D341Med (cell line): ENCODE results near the gene MINDY2.
"Not testable (repeated sequence)": the region's sequence is repeated elsewhere in the genome, so short reads cannot be mapped to it uniquely, and the experiment has no call there.

Experiments
- DNase-seq: peaks from one replicate; pipeline ENCODE4 v3.0.0; 2012; ENCODE audit warnings: low spot score

MINDY2 gene

DNA sequence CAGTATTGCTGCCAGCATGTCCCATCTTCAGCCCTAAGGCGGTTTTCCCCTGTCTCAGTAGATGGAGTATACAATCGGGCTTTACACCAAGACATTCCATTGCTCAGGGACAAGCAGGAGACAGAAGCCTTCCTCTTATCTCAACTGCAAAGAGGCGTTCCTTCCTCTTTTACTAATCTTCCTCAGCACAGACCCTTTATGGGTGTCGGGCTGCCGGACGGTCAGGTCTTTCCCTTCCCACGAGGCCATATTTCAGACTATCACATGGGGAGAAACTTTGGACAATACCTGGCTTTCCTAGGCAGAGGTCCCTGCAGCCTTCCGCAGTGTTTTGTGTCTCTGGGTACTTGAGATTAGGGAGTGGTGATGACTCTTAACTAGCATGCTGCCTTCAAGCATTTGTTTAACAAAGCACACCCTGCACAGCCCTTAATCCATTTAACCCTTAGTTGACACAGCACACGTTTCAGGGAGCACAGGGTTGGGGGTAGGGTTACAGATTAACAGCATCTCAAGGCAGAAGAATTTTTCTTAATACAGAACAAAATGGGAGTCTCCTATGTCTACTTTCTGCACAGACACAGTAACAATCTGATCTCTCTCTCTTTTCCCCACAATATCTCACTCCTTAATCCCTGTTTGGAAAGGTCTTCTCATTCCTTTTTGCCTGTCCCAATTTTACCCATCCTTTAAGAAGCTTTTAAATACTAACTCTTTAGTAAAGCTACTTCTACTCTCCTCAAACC lies 62.8 kb downstream of the MINDY2 start:
- not testable (repeated sequence) for DNase-seq

DNA sequence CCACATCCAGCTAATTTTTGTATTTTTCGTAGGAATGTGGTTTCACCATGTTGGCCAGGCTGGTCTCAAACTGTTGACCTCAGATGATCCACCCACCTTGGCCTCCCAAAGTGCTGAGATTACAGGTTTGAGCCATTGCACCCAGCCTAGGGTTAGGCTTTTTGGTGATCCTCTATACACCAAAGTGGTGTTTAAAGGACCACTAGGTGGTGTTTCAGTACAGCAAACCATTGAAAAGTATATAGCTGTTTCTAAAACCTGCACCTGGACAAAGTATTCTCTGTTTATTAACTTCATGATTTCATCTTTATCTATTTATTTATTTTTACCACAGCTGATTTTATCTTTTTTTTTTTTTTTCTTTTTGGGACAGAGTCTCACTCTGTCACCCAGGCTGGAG lies 68.4 kb downstream of the MINDY2 start:
- peak; percentile 34 for DNase-seq

DNA sequence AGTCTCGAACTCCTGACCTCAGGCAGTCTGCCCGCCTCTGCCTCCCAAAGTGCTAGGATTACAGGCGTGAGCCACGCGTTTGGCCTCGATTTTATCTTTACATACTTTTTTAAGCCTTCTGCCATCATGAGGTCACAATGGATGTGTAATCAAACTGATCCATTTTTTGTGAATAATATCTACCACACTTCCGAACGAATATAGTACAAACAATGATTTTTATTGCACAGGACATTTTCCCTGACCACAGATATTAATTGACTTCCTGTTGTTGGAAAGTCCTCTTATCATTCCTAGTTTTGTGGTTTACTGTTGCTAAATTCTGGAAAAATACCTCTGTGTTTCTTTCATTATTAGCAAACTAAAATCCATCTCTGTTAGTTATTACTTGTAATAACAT lies 68.9 kb downstream of the MINDY2 start:
- DNase-seq: no peak

DNA sequence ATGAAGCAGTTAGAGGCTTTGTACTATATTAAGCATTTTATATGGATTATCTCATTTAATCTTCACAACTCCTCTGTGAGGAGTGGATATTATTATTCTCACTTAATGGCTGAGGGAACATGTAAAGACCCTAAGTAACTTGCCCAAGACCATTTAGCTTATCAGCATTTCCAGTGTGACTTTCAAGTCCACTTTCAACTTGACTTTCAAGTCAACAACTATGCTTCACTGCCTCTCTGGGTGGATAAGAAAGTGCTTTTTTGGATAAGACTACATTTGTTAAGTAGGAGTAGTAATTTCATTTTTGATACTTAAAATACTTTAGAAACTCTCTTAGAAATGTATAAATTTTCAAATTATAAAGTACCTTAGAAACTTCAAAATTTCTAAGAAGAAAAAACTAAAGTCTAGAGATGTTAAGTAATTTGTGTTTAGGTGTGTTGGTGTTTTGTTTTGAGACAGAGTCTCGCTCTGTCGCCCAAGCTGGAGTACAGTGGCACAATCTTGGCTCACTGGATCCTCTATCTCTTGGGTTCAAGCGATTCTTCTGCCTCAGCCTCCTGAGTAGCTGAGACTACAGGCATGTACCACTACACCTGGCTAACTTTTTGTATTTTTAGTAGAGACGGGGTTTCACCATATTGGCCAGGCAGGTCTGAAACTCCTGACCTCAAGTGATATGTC lies 71.8 kb downstream of the MINDY2 start:
- DNase-seq: no peak

DNA sequence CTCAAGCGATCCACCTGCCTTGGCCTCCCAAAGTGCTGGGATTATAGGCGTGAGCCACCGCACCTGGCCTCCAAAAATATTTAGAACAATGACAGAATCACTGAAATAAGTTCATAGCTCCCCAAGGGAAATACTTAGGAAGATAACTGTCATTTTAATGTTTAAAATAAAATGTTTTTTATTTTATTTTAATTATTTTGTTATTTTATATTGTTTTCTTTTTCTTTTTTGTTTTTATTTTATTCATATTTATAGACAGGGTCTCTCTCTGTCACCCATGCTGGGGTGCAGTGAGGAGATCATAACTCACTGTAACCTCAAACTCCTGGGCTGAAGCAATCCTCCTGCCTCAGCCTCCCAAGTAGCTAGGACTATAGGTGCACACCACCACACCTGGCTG lies 80.1 kb downstream of the MINDY2 start:
- not testable (repeated sequence) for DNase-seq

DNA sequence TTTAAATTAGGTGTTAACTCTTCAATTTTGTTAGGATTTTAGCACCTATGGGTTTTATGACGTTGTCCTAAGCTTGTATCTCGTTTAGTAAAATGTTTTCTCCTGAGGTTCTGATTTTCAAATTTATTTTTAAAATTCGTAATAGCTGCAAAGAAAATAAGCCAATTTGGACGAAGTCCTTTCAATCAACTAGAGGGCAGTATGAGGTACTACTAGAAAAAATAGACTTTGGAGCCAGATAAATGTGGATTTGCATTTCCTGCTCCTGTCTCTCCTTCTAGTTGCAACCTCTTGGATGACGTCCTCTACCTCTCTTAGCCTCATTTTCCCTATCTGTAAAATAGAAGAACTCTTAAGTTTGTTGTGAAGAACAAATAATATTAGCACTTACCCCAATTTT lies 81.2 kb downstream of the MINDY2 start:
- peak; percentile 14 for DNase-seq

DNA sequence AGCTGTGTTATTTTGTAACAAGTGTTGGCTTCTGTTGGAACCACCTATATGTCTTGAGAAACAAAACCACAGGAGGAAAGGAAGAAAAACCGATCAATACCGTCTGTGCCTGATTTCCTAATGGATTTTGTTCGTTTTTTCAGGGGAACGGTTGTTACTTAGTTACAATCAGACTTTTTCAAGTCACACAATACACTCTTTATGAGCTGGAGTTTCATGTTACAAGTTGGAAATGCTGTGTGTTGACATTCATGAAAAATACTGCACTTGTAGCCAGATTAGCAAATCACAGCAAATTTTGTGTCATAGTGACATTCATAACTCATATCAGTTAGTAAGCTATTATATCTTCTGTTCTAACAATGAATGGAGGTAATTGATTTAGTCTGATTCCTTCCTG lies 83.5 kb downstream of the MINDY2 start:
- no peak for DNase-seq

DNA sequence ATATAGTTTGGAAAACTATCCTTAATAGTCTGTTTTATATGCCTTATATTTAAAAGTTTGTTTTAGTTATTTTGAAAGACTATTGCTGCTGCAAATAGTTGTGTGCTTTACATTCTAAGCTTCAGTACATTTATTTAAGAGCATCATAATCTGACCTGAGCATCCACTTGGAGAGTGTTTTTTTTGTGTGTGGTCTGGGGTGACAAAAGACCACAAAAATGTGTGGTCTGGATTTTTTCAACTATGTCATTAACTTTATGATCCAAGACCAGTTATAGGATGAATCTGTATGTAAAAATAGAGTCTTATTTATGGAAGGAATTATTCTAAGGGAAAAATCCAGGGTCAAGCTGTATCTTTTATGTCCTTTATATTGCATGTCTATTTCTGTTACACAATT lies 85.0 kb downstream of the MINDY2 start:
- DNase-seq: no peak

DNA sequence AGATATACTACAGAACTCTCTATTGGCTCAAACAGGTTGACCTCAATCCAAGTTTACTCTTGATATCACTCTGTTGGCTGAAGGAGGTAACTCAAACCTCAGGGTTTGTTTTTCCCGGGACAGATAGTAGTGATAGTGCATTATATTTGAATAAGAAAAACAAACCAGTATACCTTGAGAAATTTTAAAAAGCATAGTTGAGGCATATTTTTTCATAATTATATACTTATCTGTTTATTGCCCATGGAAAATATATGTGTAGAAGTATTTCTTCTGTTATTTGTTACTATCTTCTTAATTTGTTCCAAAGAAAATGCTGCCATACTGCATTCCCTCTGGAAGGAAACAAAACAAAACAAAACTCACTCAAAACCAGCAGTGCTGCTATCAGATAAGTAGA lies 85.5 kb downstream of the MINDY2 start:
- not testable (repeated sequence) for DNase-seq

DNA sequence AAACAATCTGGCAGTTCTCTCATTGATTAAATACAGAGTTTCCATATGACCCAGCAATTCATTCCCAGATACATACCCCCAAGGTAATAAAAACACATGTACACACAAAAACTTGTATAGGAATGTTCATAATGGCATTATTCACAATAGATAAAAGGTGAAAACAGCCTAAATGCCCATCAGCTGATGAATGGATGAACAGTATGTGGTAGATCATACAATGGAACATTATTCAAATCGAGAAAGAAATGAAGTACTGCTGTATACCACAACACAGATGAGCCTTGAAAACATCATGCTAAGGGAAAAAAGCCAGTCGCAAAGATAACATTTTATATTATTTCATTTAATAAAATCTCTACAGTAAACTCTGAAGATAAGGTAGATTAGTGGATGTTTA lies 91.2 kb downstream of the MINDY2 start:
- no peak for DNase-seq

DNA sequence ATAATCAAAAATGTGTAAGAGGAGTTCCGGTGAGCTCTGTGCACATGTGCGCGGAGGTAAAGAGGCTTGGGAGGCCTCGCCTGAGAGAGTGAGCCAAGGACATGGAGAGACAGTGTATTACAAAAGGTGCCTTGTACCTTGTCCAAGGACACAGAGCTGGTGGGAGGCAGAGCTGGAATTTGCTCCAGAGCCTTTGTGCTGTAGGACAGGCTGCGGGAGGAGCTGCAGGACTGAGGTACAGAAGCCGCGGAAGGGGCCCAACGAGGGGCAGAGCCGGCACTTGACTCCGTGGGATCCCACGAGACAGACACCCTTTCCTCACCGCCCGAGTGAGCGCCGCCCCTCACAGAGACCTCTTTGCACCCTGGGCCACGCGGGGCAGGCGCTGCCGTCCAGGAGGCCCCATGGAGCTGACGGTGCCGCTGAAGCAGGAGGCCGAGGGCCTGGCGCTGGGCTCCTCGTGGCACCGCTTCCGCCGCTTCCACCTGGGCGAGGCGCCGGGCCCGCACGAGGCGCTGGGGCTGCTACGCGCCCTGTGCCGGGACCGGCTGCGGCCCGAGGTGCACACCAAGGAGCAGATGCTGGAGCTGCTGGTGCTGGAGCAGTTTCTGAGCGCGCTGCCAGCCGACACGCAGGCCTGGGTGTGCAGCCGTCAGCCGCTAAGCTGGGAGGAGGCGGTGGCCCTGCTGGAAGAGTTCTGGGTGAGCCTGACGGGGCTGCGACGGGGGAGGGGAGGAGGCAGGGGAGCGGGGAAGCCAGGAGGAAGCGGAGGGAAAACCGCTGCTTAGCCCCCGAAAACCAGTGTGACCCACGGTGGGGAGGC lies 93.7 kb downstream of the MINDY2 start:
- DNase-seq: no peak

DNA sequence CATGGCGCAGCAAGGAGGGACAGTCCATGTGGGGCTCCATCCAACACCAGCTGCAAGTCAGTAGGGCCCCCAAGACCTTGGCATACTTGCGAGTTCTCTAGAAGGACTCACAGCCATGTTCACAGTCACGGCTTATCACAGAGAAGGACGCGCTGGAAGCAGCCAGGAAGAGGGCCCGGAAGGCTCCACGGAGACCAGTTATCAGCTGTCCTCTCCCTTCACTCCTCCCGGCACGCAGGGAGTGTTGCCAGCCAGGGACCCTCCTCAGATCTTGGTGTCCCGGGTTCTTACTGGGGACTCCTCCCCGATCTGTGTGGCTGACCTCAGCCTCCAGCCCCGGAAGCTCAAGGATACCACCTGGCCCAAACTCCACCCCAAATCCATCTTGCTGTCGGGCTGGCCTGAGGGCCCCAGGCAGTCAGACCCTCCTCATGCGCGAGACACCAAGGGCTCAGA lies 94.4 kb downstream of the MINDY2 start:
- no peak for DNase-seq

DNA sequence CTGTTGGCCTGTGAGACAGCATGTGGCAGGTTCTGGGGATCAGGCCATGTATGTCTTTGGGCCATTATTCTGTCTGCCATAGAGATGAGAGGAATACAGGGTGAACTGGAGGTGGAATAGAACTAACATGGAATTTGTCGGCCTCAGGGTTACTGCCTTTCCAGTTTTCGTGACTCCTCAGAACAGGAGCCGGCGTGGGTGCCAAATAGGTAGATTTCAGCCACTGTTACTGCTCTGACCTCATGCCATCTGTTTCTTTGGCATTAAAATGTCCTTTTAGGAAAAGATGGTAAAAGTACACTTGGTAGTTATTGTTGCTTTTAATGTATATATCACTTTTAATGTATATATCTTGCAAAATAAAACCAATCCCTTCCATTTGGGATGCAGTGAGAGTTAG lies 96.8 kb downstream of the MINDY2 start:
- no peak for DNase-seq

DNA sequence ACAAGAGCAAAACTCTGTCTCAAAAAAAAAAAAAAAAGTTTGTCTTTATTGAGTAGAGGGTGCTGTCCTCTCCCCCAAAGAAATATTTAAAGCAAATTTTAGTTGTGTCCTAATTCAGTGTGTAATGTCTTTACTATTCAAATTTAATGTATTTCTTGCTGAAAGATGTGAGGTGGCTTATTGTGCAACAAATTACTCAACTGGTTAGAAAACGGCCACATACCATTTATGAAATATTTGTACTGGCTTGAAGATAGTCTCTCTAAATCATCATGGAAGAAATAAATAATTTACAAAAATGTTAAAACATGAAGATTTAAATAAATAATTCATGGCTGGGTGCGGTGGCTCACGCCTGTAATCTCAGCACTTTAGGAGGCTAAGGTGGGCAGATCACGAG lies 99.3 kb downstream of the MINDY2 start:
- no peak for DNase-seq

DNA sequence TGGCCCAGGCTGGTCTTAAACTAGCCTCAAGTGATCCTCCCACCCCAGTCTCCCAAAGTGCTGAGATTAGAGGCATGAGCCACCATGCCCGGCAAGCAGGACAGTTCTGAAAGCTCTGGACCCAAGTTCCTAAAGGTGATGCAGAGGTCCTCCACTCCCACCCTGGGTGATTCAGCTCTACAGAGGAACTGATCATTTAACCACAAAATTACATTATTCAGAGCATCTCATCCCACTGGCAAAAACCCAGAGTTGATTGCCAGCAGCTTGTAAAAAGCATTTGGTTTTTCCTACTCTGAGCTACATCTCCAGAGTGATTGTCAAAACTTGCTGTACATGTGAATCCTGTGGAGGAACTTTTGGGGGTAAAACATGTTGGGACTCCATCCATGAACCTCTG lies 102.2 kb downstream of the MINDY2 start:
- DNase-seq: no peak

DNA sequence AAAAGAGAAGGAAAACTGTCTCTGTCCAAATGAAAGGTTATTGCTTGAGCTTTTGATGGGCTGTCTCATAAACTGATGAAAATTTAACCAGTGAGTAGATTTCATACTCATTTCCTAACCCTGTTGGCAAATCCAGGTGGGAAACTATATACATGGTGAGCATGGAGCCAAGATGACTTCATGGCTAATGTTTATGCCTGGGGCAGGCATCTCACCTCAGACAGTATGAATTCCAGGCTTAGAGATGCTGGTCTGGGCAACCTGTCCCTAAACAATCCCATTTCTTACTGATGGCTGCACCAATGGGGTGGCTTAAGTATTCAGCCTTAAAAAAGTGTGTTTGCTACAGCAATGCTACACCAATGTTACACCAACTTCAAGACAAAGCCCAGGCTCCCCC lies 104.2 kb downstream of the MINDY2 start:
- DNase-seq: no peak

DNA sequence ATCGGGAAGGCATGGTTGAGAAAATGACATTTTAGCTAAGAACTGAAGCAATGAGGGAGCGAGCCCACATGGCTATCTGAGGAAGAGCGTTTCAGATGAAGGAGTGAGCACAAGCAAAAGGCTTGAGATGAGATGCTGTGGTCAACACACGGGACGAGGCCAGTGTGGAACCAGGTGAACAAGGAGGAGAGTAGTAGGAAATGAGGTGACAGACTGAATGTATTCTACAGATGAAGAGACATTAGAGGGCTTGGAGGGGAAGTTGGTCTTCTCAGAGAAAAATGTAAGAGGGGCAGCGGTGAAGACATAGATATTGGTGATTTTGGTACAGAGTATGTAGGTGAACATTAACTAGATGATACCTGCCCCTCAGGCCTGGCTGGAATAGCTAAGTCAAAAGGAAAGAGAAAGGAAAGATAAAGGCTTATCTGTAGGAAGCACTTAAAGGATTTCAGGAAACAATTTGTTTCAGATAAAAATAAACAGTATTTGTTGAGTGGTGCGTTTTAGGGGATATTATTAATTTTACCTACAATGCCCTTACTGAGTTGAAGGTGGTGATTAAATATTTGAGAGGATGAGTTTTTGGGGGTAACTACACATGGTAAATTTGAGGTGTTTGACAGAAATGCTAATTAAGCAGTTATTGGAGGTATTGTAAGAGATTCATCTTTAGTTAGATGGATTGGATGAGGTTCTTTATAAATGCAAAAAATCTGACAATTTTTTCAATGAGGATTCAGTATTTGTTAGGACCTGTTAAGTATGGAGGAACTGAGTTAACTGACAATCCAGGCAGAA lies 105.4 kb downstream of the MINDY2 start:
- no peak for DNase-seq

DNA sequence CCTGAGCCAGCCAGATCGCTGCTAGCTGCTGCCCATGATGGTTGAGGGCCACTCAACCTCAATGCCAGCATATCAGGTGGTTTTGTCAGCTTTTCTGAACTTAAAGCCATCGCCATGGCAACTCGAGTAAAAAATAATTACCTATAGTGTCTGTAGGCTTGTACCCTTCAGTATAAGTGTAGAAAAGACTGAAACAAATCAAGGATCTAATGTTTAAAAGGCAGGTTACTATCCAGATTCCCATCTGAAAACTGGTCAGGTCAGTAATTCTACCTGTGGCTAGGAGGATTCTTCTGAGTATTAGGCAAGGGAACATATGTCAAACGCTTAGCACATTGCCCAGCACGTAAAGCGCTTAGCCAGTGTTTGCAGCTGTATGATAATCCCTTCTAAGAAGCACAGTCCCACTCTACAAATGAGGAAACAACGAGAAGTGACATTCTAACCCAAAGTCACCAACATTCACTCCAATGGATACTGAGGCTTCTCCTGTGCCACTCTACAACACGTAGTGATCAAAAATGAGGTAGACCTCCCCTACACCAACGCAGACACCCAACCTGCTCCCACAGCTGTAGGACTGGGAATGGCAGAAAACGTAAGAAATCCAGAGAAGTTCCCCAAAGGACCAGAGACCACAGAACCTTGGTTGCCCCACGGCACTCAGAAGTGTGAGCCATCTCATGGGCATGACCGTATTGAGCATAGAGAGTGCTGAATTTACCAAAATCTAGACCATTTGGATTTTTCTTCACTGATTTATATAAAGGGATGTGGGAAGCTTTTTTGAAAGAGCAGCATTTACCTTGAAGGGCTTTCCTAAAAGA lies 107.1 kb downstream of the MINDY2 start:
- DNase-seq: peak; percentile 59

DNA sequence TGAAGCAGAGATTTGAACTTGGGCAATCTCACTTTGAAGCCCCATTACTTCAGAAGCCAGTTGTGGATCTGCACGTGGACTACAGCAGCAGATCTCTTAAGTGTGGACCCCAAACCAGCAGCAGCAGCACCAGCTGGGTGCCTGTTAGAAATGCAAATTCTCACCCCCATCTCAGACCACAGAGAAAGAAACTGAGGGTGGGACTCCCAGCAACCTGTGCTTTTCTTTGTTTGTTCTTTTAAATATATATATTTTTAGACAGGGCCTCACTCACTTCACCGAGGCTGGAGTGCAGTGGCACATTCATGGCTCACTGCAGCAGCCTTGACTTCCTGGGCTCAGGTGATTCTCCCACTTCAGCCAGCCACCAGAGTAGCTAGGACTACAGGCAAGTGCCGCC lies 109.2 kb downstream of the MINDY2 start:
- DNase-seq: no peak

DNA sequence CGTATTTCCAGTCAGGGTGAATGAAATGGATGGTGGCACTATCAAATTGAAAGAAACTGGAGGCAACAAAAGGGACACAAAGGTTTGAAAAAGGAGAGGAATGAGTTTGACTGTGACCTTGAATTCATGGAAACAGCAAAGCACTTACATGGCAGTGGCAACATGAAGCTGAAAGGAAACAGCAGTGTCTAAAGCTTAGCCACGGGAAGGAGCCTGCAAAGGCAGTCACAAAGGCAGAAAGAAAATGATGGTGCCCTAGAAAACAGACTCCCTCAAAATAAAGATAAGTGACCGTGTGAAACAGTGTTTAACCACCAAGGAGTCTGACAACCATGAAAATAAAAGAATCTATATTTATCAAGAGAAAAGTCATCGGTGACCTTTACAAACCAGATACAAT lies 111.1 kb downstream of the MINDY2 start:
- no peak for DNase-seq

DNA sequence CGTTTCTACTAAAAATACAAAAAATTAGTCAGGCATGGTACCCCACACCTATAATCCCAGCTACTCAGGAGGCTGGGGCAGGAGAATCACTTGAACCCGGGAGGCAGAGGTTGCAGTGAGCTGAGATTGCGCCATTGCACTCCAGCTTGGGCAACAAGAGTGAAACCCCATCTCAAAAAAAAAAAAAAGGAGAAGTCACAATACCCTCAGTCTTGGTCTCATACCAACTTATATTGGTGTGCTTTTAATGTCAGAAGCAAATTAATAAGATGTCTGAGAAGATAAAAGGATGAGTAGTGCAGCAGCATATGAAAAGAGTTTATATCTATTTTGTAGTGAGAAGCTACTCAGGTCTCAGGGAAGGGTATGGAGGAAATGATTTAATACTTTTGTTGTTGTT lies 112.8 kb downstream of the MINDY2 start:
- not testable (repeated sequence) for DNase-seq
